Stimulated activated CD8-positive, alpha-beta memory T cell treated with anti-CD3 and anti-CD28 coated beads, Interleukin-2, amount 100 ng/mL, for 48 hours (primary cell): ENCODE measurements around the gene SLC25A44.
"Not testable (repeated sequence)": the region's sequence is repeated elsewhere in the genome, so short reads cannot be mapped to it uniquely, and the experiment has no call there.

Experiments
- DNase-seq, 2 donors: peaks; one replicate each; pipeline ENCODE4 v3.0.0-alpha.2; 2020; ENCODE audit warnings: low read depth in 2 of 2

SLC25A44 gene

GRCh38 chr1:156204686-156205085 is 10.8 kb downstream of the SLC25A44 start:
- no peak for DNase-seq

GRCh38 chr1:156211243-156211642 is 17.3 kb downstream of the SLC25A44 start:
- no peak for DNase-seq

GRCh38 chr1:156212130-156212529 is 18.2 kb downstream of the SLC25A44 start:
- DNase-seq, result no peak

GRCh38 chr1:156212833-156213643 is 19.1 kb downstream of the SLC25A44 start, which contains the start of gene PMF1:
TSS of gene PMF1 (plus strand) at chr1:156213007. CDS start at chr1:156213016, 9 bp downstream.
- DNase-seq, result peak; percentile 95 to 96

- no peak for DNase-seq
These were observed 19.7 kb downstream of the SLC25A44 start for GRCh38 chr1:156213644-156213966.

- no peak for DNase-seq
These were observed 20.3 kb downstream of the SLC25A44 start for GRCh38 chr1:156214024-156214748.

GRCh38 chr1:156216361-156217086 is 22.6 kb downstream of the SLC25A44 start:
- not testable (repeated sequence) for DNase-seq

- DNase-seq, result no peak
These were observed 24.0 kb downstream of the SLC25A44 start for GRCh38 chr1:156217871-156218270.

- DNase-seq, result no peak
These were observed 26.3 kb downstream of the SLC25A44 start for GRCh38 chr1:156220226-156220625.

- DNase-seq, result no peak
These were observed 28.2 kb downstream of the SLC25A44 start for GRCh38 chr1:156221986-156222692.

- DNase-seq, result no peak
These were observed 31.7 kb downstream of the SLC25A44 start for GRCh38 chr1:156225677-156226014.

GRCh38 chr1:156226116-156226538 is 32.2 kb downstream of the SLC25A44 start:
- no peak for DNase-seq

- DNase-seq, result no peak
These were observed 32.9 kb downstream of the SLC25A44 start for GRCh38 chr1:156226782-156227181.

GRCh38 chr1:156228501-156228900 is 34.6 kb downstream of the SLC25A44 start:
- no peak for DNase-seq

GRCh38 chr1:156229809-156230472 is 36.0 kb downstream of the SLC25A44 start:
- no peak for DNase-seq

- DNase-seq, result no peak
These were observed 36.6 kb downstream of the SLC25A44 start for GRCh38 chr1:156230473-156230837.

- no peak for DNase-seq
These were observed 38.4 kb downstream of the SLC25A44 start for GRCh38 chr1:156232201-156232894.

- DNase-seq, result no peak
These were observed 39.7 kb downstream of the SLC25A44 start for GRCh38 chr1:156233426-156234127.

GRCh38 chr1:156236164-156236563 is 42.3 kb downstream of the SLC25A44 start:
- no peak for DNase-seq

- no peak for DNase-seq
These were observed 44.3 kb downstream of the SLC25A44 start for GRCh38 chr1:156238248-156238647.
